HG02623 (cell line): Measurements from ENCODE around the gene GOLGA3.
"Not testable (repeated sequence)": the region's sequence is repeated elsewhere in the genome, so short reads cannot be mapped to it uniquely, and the experiment has no call there.

Source experiments
- ATAC-seq: cut with Tn5 transposase; IDR thresholded peaks from one replicate; pipeline ENCODE4 v1.9.1; 2021; ENCODE audit warnings: moderate library complexity; ENCODE audit not compliant: unreplicated experiment

The GOLGA3 gene

DNA sequence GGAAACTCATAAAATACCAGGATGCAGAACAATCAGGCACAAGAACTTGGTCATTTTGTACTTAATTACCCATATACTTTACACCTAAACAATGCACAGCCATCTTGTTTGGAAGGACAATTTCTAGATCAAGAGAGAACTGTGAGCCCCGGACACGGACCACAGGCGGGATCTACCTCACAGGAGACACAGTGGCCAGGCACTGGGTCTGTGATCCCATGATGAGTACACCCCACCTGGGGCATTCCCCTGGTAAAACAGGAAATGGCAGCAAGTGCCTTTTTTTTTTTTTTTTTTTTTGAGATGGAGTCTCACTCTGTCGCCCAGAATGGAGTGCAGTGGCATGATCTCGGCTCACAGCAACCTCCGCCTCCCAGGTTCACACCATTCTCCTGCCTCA, 15.2 kb downstream of the GOLGA3 start:
- ATAC-seq, result no peak

DNA sequence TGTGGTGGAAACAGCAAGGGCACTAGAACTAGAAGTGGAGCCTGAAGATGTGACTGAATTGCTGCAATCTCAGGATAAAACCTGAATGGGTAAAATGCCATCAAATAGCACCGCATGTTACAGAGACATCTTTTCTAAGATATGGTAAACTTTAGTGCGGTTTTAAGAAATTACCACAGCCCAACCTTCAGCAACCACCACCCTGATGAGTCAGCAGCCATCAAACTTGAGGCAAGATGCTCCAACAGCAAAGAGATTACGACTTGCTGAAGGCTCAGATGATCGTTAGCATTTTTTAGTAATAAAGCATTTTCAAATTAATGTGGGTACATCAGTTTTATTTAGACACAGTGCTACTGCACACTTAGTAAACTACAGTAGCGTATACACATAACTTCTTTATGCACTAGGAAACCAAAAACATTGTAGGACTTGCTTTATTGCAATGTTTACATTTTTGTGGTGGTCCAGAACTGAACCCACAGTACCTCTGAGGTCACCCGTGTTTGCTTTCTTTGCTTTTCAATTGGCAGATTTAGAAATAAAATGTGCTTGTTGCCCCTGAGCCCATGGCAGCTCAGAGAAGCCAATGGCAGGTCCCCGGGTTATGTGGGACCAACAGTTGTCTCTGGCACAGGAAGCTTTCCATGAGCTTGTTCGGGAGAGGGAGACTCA, 15.9 kb downstream of the GOLGA3 start:
- no peak for ATAC-seq

DNA sequence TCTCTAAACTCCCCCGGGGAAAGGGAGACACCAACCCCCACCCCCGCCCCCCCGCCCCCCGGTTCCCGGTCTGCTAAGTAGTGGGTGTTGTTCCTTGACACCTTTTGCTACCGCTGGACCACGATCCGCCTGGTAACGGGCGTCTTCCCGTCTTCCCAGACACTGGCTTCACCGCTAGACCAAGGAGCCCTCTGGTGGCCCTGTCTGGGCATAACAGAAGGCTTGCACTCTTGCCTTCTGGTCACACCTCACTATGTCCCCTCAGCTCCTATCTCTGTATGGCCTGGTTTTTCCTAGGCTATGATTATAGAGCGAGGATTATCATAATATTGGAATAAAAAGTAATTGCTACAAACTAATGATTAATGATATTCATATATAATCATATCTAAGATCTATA, 19.3 kb downstream of the GOLGA3 start:
- not testable (repeated sequence) for ATAC-seq

DNA sequence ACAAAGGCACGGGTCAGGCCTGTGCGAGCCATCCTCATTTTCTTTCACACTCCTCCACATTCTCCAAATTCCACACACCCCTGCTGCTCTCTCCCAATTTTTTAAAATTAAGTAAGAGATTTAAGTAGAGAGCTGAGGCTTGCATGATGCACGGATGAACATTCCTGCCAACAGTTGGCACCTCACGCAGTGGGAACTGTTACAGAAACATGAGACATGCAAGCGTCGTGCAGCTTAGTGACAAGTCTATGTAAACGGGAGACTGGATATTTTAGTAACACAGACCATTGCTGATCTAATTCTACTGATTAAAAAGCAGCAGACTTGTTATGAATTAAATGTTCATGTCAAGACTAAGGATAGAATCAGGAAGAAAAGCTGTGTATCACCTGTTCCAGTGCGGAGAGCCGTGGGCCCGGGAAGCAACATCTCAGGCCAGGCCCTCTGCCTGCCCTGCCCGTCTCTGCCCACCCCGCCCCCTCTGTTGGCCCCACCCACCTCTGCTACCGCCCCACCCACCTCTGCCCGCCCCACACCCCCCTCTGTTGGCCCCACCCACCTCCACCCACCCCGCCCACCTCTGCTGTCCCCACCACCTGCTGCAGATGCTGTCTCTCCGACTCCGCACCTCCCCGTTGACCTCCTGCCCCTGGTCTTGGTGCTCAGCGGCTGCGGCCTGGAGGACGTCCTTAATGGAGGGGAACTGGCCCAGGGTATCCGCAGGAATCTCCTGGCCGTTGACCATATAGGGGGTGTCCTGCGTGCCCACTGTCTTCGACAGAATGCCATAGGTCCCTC, 21.2 kb downstream of the GOLGA3 start:
- no peak for ATAC-seq

DNA sequence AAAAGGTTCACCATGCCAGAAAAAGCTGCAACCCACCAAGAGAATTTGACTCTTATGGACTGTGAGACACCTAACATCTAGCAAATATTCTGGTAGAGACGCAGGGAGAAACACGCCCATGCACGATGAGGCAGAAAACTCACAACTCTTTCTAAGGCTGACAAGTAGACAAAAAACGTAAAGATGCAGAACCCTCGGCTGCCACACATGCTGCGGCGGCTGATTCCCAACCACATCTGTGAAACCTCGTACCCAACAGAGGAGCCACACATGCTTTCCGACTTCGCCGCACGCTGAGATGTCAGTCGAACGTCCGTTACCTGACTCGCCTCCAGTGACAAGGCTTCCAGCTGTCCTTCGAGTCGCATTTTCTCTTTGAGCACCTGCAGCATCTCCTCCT, 21.8 kb downstream of the GOLGA3 start:
- ATAC-seq, result no peak

DNA sequence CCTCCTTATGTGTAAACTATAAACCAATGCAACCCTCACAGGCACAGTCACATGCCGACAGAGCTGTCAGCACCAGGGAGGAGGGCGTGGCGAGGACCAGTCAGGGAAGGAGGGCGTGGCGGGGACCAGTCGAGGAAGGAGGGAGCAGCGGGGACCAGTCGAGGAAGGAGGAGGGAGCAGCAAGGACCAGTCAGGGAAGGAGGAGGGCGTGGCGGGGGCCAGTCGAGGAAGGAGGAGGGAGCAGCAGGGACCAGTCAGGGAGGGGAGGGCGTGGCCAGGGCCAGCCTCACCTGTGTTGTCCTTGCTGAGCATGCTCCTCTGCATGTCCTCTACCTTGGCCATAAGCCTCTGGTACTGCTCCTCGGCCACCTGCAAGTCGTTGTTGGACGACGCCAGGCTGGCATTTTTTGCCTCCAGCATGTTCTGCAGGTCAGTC, 24.2 kb downstream of the GOLGA3 start:
- no peak for ATAC-seq

DNA sequence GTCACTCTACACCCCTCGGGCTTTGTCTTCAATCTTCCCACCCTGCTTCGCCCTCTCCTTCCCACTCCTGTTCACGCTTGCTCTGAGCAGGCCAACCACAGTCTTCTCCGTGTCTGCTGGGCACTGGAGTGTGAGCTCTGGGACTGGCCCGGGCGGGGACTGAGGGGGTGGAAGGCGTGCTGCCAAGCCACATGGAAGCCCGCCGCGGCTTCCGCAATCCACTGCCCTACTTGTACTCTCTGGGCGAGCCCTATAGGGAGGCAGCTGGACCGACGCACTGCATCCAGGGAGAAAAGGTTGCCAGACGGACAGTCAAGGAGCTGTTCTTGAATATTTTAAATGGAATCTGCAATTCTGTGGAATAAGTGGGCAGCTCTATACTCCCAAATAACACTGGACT, 24.8 kb downstream of the GOLGA3 start:
- no peak for ATAC-seq

DNA sequence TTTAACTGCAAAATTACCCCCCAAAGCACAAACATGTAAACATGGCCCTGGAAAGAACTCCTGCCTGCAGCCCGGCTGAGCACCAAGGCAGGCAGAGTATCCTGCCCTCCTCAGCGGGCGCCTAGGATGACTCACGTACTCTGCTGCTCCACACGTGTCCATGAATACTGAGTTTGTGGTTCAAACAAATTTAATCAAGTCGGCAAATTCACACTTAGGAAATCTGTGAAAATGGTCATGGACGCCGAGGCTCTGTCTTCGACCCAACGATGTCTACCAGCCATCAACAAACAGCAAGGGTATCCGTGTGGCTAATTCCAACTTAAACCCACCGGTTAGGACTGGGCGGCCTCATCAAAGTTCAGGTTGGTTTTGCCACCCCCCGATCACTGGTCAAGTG, 25.5 kb downstream of the GOLGA3 start:
- no peak for ATAC-seq

DNA sequence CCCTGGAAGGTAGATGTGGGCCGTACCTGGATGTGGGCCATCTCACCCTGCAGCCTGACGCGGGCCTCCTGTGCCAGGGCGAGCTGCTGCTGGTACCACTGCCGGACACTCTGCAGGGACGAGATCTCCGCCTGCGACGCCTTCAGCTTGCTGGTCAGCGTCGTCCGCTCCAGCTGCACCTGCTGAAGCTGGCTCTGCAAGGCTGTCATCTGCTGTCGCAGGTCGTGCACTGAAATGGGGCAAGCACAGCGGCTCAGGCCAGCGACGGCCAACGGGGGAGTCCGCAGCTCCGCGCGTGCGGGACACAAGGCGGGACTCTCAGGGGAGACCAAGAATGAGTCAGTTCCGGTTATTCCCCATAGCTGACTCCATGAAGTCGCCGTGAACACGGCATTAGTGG, 26.9 kb downstream of the GOLGA3 start:
- ATAC-seq, result no peak

DNA sequence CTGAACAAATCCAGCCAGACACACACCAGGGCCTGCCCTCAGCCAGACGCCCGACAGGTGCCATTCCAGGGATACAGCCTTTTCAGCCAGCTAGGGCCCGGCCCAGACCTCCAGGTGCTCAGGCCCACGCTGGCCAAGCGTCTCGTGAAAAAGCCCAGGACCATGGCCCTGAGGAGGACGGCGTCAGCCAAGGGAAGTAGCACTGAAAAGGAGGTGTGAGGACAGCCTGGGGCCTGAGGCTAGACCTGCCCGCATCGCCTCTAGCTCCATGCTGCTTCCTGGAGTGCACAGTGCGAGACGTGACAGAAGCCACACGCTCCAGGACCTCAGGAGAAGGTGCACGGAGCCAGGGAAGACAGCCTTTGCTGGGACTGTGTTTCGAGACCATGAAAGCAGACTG, 29.8 kb downstream of the GOLGA3 start:
- no peak for ATAC-seq

DNA sequence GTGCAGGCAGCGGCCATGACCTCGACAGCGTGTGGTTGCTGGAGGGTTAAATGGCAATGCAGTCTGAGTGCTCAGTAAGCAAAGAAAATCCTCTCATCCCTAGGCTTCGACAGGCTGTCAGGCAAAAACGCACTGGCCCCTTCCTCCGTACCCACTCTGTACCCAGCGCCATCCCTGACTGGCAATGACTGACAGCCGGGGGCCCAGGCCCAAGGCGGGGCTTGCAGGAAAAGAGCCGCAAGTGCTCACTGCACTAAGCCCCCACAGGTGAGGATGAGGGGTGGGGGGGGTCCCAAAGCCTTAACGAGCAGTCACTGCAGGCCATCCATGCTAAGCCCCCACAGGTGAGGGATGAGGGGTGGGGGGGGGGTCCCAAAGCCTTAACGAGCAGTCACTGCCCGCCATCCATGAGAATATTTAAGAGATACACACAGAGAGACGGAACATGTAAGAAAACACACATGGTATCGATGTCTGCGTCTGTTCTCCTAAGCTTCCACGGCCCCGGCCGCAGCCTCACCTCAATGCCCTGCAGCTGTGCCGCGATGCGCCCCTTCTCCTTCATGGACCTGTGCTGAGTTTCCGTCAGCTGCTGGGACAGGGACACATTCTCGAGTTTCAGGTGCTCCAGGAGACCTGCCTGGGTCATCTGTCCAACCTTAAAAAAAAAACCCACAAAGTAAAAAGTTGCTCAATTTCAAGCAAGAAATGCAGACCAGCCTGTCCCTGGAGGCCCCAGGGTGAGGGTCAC, 30.7 kb downstream of the GOLGA3 start:
- no peak for ATAC-seq

DNA sequence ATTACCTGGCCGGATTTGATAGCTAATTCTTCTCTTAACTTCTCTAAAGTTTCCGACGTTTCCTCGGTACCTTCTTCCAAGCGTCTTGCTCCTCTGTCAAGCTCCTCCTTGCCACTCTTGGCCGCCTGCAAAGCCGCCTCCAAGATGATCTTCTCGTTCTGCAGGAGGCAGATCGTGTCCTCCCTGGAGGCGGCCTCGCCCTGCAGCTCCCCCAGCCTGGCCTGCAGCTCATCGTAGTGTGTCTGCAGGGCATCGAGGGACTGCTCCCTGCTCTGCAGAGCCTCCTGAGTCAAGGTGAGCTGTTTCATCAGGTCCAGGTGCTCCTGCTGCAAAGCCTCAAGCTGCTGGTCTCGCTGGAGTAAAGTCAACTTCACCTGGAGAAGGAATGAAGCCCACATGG, 32.8 kb downstream of the GOLGA3 start:
- ATAC-seq, result no peak

DNA sequence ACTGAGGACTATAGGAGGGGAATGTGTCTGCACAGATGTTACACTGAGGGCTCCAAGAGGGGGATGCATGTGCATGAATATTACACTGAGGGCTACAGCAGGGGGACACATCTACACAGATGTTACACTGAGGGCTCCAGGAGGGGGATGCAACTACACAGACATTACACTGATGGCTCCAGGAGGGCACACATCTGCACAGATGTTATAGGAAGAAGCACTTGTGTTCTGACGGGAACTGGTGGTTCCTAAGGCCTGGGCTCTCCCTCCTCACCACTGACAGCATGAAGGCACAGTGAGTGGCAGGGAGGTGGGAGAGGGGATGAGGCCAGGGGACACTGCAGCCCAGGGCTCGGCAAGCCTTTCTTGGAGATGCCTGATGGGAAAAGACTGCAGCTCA, 36.7 kb downstream of the GOLGA3 start:
- not testable (repeated sequence) for ATAC-seq

DNA sequence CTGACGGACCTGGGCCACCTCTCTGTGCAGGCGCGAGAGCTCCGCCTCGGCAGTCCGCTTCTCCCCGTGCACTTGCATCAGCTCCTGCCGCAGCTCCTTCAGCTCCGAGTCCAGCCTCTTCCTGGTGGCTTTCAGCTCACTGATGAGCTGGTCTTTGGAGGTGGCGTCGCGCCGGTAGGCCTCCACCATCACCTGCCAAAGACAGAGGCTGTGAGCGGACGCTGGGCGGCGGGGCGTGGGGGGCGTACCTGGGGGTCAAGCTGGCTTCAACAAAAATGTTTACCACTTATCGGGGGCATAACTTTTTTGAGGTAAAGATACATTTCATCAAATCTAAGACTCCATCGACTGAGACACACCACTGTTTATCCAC, 39.6 kb downstream of the GOLGA3 start:
- ATAC-seq, result no peak

DNA sequence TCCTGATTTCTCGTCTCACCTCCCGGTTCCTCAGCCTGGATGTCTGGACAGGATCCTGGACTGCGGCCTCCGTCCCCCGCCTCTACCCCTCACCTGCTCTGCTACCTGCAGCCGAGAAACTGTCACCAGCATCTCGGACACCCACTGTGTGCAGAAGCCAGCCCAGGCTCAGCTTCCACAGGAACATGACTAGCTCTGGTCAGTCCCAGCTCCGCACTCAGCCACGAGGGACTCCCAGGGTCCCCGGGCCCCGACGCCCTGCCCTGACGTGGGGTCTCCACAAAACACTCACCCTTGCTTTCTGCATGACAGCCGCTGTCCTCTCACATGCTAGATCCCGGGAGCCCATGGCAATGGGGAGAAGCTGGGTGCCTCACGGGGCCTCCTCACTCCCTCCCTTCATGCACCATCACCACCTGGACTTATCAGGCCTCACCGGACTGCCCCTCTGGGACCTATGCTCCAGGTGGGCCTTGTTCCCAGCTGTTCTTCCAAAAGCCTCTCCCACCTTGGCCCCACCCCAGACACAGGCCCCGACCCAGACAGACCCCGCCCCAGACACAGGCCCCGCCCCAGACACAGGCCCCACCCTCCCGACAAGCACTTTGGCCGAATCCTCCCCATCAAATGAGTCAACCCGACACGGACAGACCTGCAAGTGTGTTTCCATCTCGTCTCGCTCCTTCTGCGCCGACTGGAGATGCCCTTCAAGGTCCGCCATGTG, 40.1 kb downstream of the GOLGA3 start:
- no peak for ATAC-seq

DNA sequence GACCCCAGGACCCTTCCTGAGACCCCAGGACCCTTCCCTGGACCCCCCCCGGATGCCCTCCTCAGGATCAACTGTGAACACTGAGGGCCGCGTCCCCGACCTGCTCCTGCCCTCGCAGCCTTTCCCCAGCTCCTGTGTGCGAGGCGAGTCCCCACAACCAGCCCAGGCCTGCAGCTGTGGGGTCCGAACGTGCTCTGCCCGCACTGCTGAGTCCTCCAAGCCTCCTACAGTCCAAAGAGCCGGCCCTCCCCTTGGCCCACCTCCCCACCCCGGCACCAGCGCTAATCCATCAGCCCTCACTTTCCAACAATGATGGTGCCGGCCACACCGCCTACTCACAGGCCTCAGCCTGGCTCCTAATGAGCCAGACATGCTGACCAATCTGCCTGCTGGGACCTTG, 40.8 kb downstream of the GOLGA3 start:
- no peak for ATAC-seq

DNA sequence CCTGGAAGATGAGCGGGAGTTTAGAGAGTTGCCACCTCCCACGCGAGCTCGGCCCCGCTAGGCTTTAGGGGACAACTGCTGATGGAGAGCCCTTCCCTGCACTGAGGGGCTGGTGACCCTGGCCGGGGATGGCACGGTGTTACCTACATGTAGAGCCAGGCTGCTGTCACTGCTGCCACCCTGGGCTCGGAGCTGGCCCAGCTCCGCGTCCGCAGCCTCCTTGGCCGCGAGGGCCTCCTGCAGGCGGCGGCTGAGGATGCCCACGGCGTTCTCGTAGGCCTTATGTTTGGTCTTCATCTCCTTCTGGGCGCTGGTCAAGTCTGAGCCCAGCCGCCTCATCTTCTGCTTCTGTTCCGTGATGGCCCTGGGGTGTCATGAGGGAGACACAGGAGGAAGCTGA, 42.5 kb downstream of the GOLGA3 start:
- ATAC-seq, result no peak

DNA sequence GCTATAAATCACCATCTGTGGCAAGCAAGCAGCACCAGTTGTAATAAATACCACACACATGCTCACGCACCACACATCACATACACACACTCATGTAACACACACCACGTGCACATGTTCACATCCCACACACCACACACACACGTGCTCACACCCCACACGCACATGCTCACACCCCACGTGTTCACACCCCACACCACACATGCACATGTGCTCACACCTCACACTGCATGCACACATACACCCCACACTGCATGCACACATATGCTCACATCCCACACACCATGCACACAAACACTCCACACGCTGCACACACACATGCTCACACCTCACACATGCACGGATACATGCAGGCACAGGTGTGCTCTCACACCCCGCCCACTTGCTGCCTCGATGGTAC, 44.1 kb downstream of the GOLGA3 start:
- ATAC-seq, result no peak

DNA sequence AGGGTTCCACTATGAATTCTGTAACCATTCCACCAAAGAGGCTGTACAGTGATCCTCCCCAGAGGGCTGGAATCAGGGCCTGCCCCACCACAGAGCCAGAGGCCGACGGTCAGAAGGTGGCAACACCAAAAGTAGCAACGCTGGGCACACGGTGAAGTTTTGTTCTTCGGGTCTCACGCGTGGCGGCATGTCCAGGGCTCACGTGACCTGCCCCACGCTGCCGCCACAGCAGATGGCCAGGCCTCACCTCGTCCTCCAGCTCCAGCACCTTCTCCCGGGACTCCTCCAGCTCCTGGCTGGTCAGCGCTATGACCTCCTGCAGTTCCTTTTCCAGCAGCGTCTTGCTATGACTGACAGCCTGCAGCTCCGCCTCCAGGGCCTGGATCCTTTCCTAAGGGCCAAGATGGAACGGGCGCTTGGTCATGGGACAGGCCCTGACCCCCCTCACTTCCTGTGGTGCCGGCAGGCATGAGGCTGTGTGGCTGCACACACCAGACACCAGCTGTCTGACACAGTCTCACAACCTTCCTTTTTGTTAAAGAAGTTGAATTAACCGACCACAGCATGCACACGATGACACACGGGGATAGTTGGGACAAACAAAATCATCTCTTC, 44.6 kb downstream of the GOLGA3 start:
- ATAC-seq, result no peak

DNA sequence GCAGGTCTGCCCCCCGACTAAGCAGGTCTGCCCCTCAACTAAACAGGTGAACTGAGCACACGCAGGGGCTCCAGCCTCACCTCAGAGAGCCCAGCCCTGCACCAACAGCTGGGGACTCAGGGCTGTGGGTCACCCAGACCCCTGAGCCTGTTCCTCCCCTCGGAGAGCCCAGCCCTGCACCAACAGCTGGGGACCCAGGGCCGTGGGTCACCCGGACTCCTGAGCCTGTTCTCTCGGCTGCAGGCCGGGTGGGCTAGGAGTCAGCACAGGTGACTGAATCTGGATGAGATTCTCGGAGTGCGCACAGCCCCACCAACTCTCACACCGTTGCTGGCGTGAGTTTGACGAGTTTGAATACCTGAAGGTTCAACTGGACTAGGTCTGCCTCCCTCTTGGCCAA, 46.7 kb downstream of the GOLGA3 start:
- no peak for ATAC-seq

DNA sequence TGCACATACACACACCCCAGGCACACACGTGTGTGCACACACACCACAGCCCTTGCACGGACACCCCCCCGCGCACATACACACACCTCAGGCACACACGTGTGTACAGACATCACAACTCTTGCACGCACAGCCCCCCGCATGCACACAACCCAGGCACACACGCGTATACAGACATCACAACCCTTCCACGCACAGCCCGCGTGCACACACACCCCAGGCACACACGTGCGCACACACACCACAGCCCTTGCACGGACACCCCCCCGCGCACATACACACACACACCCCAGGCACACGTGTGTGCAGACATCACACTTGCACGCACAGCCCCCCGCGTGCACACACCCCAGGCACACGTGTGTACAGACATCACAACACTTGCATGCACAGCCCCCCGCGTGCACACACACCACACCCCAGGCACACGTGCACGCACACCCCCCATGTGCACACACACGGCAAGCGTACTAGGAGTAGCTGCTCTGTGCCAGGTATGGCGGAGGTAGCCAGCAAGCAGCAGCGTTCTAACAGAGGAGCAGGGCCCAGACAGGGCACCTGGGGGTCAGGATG, 48.8 kb downstream of the GOLGA3 start:
- ATAC-seq, result no peak
